ENCODE data around the gene FUCA1.

Gene FUCA1

DNA sequence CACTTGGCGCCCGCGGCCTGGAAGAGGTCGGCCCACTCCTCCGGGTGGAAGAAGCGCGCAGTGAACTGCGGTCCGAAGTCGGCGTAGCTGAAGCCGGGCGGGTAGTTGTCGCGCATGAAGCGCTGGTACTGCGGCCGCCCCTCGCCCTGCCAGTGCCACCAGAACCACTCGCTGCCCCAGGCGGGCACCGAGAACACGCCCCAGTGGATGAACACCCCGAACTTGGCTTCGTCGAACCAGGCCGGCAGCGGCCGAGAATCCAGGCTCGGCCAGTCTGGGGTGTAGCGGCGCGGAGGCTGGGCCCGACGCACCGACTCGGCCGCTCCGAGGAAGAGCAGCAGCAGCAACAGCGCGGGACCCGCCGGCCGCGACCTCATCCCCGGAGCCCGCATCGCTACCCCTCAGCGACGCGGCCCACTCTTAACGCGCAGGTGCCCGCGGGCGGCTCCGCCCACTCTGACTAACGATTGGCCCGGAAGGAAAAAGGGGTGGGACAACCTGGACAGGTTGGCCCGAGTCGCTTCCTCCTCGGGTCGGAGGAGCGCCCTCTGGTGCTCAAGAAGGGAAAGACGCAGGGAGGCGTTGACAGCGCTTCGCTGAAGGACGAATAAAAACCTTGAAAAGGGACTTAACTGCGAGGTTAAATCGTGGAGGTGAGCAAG is at the start of gene FUCA1:
FUCA1 (minus strand) TSS at position 396 of the 662 bp plus-strand sequence; CDS start at position 392, 4 bp downstream.
- TF ChIP-seq, protein P1, sequence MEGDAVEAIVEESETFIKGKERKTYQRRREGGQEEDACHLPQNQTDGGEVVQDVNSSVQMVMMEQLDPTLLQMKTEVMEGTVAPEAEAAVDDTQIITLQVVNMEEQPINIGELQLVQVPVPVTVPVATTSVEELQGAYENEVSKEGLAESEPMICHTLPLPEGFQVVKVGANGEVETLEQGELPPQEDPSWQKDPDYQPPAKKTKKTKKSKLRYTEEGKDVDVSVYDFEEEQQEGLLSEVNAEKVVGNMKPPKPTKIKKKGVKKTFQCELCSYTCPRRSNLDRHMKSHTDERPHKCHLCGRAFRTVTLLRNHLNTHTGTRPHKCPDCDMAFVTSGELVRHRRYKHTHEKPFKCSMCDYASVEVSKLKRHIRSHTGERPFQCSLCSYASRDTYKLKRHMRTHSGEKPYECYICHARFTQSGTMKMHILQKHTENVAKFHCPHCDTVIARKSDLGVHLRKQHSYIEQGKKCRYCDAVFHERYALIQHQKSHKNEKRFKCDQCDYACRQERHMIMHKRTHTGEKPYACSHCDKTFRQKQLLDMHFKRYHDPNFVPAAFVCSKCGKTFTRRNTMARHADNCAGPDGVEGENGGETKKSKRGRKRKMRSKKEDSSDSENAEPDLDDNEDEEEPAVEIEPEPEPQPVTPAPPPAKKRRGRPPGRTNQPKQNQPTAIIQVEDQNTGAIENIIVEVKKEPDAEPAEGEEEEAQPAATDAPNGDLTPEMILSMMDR (conservative IDR thresholded peaks at IDR 0.05): peak; percentile 87
- TF ChIP-seq ZFX (IDR thresholded peaks at IDR 0.05): peak; percentile 45; the same call in 1 of the 2 replicates
- peak within 1 kb of the TSS; percentile 69 for H3K27ac ChIP-seq

DNA sequence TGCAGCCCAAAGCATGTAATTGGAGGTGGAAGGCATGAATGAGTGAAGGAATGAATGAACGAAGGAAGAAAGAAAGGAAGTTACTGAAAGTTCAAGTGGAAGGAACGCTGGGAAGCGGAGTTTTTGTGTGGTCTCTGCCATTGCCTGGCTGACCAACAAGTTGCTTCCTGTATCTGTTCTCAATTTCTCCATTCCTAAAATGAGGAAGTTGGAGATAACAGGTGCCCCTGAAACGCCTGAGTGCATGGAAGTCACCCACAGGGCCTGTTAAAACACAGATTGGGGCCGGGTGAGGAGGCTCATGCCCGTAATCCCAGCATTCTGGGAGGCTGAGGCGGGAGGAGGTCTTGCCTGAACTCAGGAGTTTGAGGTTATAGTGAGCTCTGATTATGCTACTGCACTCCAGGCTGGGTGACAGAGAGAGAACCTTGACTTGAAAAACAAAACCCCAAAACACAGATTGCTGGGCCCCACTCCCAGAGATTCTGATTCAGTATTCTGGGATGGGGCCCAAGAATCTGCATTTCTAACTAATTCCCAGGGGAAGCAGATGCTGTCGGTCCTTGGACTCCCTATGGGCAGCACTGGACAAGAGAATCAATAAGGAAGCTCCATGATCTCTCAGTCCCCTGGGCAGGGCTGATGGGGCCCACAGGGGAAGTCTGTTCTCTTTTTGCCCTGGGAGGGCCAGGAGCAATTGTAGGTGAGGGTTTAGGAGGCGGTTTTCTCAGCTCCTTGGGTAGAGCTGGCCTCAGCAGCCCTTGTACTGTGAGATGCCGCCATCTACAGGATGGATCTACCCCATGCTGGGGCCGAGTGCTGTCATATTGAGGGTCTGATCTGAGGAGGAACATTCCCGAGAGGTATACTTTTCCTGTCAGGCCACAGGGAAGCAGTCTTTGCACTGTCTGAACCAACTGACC is 48.4 kb upstream of the FUCA1 start:
- TF ChIP-seq, protein P1 (conservative IDR thresholded peaks at IDR 0.05): peak; percentile 38
- TF ChIP-seq ZFX (IDR thresholded peaks at IDR 0.05): no peak
- no peak overlapping the region for H3K27ac ChIP-seq

DNA sequence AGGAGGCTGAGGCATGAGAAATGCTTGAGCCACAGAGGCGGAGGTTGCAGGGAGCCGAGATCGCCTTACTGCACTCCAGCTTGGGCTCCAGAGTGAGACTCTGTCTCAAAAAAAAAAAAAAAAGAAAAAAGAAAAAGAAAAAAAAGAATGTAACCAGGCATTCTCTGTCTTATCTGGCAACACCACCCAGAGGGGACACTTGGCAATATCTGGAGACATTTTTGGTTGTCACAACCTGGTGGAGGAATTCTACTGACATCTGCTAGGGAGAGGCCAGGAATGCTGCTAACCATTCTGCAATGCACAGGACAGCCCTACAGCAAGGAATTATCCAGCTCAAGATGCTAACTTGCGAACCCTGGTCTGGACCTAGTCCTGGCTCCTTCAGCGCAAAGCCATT is 47.4 kb upstream of the FUCA1 start:
- TF ChIP-seq ZFX (IDR thresholded peaks at IDR 0.05): no peak
- TF ChIP-seq, protein P1 (conservative IDR thresholded peaks at IDR 0.05): no peak
- no peak overlapping the region for H3K27ac ChIP-seq

DNA sequence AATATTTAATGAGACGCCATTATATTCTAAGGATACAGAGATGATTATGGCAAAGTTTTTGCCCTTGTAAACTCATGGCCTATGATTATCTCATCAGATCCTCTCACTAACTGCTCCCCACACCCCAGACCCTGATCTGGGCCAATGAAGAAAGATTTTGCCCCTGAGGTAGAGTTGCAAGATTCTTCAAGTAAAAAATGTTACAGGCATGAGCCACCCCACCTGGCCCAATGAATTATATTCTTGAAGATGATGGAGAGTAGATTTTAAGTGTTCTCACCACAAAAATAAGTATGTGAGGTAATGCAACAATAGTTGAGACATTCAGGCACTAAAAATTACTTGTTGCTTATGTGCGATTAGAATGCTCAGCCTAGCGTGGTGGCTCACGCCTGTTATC is 46.8 kb upstream of the FUCA1 start:
- H3K27ac ChIP-seq: no peak overlapping the region

DNA sequence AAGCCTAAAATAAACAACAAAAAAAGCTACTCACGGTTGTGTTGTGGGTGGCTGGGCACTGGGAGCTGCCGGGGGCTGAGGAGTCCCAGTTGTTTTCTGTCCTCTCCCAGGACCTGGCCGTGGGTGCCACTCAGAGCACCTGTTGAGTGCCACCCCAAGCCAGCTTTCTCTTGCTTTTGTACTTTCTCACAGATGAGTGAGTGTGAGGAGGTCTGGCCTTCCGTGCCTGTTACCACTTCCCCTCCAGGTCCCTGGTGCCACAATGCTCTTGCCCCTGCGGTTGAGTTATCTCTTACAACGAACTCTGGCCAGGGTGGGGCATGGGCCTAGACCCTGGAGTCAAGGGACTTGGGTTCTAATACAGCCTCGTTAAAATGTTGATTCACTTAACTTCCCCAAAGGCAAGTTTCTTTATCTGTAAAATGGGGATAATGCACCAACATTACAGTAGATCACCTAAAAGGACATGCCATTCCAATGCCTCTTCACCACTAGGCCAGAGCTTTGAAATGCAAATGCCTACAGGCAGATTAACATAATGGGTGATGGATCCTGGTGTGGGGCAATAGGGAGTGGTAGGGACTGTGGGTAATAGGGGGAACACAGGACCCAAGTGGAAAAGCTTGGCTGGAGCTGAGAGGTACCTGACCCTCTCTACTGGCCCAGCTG is 45.3 kb upstream of the FUCA1 start, which contains the start of gene CNR2:
CNR2 (minus strand) TSS at position 151 of the 669 bp plus-strand sequence. CDS start 37,745 bp downstream, outside the sequence.
- H3K27ac ChIP-seq: no peak within 1 kb of the TSS
- no peak for TF ChIP-seq ZFX (IDR thresholded peaks at IDR 0.05)
- TF ChIP-seq, protein P1 (conservative IDR thresholded peaks at IDR 0.05): no peak

More for the DNA sequence above, 46.8 kb upstream of the FUCA1 start:
- TF ChIP-seq ZFX (IDR thresholded peaks at IDR 0.05): no peak
- TF ChIP-seq, protein P1 (conservative IDR thresholded peaks at IDR 0.05): no peak

DNA sequence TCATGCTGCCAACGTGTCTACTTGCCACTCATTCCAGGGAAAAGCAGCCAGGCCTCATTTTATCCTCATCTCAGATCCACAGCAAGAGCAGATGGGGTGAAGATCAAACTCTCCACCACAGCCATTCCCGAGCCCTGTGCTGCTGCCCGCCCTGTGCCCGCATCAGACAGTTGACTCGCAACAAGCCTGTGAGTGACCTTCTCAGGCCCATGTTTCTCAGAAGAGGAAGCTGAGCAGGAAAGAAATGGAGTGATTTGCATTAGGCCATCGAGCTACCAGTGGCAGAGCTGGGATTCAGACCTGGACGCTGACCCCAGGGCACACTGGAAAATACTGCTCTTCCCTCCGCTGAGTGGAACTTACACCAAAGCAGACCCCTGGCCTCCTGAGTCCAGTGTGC is 43.8 kb upstream of the FUCA1 start:
- H3K27ac ChIP-seq: no peak overlapping the region
- no peak for TF ChIP-seq ZFX (IDR thresholded peaks at IDR 0.05)
- TF ChIP-seq, protein P1 (conservative IDR thresholded peaks at IDR 0.05): no peak
